Heart left ventricle (tissue), 16 donors: Measurements from ENCODE around the gene BNIPL. TPM values are rescaled to one million over a fixed set of nuclear protein-coding genes. Genes with fewer than 3 reads are reported as not detected.

Source experiments
- ATAC-seq, 4 donors: fragments of 200-7000 bp; cut with Tn5 transposase; one replicate each; pipeline ENCODE4 v1.9.1; 2020 to 2022; ENCODE audit warnings: moderate library complexity in 4 of 4, mild to moderate bottlenecking in 3 of 4, moderate number of reproducible peaks in 1 of 4
- DNase-seq, 5 donors: peaks; one replicate each; pipeline ENCODE4 v3.0.0-alpha.2; 2020
- H3K27ac ChIP-seq, 12 donors: fragments of 200-600 bp; sonication (generic) in 4 of 12; one replicate each; pipeline versions ENCODE4 v1.5.0 to v1.8.0; 2016 to 2022; ENCODE audit warnings: mild to moderate bottlenecking in 2 of 12
- H3K27me3 ChIP-seq, 9 donors: fragments of 200-600 bp; sonication (generic) in 2 of 9; one replicate each; pipeline versions ENCODE4 v1.5.1 to v1.8.0; 2016 to 2022; ENCODE audit warnings: mild to moderate bottlenecking in 3 of 9
- H3K36me3 ChIP-seq, 9 donors: fragments of 200-600 bp; sonication (generic) in 2 of 9; one replicate each; pipeline versions ENCODE4 v1.5.0 to v1.8.0; 2018 to 2022; ENCODE audit warnings: mild to moderate bottlenecking in 2 of 9
- H3K4me1 ChIP-seq, 12 donors: fragments of 200-600 bp; sonication (generic) in 4 of 12; one replicate each; pipeline versions ENCODE4 v1.5.0 to v1.8.0; 2016 to 2022; ENCODE audit warnings: mild to moderate bottlenecking in 3 of 12
- H3K4me3 ChIP-seq, 12 donors: fragments of 200-600 bp; sonication (generic) in 4 of 12; one replicate each; pipeline versions ENCODE4 v1.5.0 to v1.8.0; 2017 to 2022; ENCODE audit warnings: mild to moderate bottlenecking in 9 of 12, moderate library complexity in 4 of 12
- H3K9me3 ChIP-seq, 12 donors: fragments of 200-600 bp; sonication (generic) in 4 of 12; one replicate each; pipeline versions ENCODE4 v1.5.0 to v1.8.0; 2016 to 2022; ENCODE audit warnings: mild to moderate bottlenecking in 1 of 12
- POLR2A ChIP-seq, 2 donors: fragments of 450-650 bp; IDR thresholded peaks; one replicate each; pipeline ENCODE4 v1.6.1; 2017; ENCODE audit warnings: antibody characterized with exemption in 2 of 2, mild to moderate bottlenecking in 2 of 2, moderate library complexity in 2 of 2
- WGBS, 4 donors: extraction: QIAGEN DNeasy Blood & Tissue Kit in 2 of 4; methylation state at CpG; one replicate each; pipeline versions ENCODE4 v1.1.5 to v1.1.7; 2013 to 2018; 5-methylcytosine and 5-hydroxymethylcytosine counted together
- intact Hi-C, 10 donors: fragments of 100-400 bp; cut with DNase I; formaldehyde crosslinking; loops; one replicate each; pipeline versions ENCODE4 v1.11.1 to v1.14.2; 2022
- polyA plus RNA-seq, 2 donors: library from polyadenylated mRNA; stranded (reverse); fragments of 200-250 nt; gene quantifications; one replicate each; pipeline ENCODE4 v1.2.3, GENCODE V29; 2013
- total RNA-seq, 9 donors: library from RNA; depleted of rRNA in 2 of 9; stranded (reverse); fragments of >200 nt in 2 of 9; fragmentation: NEBNext Ultra II Directional in 3 of 9; extraction: Animal tissue kit (Norgen Biotek cat#: 25700) in 3 of 9; gene quantifications; one replicate each; pipeline versions ENCODE4 v1.1.0 to v1.2.4, GENCODE V29; 2016 to 2023
- TF ChIP-seq, protein P1 (sequence below), 12 donors: fragments of 200-600 bp; sonication (generic) in 4 of 12; IDR thresholded peaks; one replicate each; pipeline versions ENCODE4 v1.5.0 to v1.8.0; 2018 to 2022; ENCODE audit warnings: antibody characterized with exemption in 12 of 12, mild to moderate bottlenecking in 5 of 12
- donor health status: ischemic (EF 13 %, LVEDD 7.1; RV severe dilation, severe dysfunction).
- donor health status: healthy with polysubstance abuse.
- donor health status: DM: no; HTN: yes; CAD: no.
- donor health status: DM: no; HTN: no; CAD: no.
- donor health status: ischemic (EF 25% LVEDD 6.9; RV normal size, moderate dysfunction).
- donor health status: ischemic (EF 25% LVEDD 5.7; RV mildly dilated, moderate dysfunction).
- donor health status: healthy.
- donor health status: DM: yes; HTN: yes; CAD: no.
- donor health status: ischemic (EF 35%, LVEDD 5.7; RV mildly dilated, moderate dysfunction).
- donor health status: nonischemic (EF 11% LVEDD 7.7; RV severe dilation, severe dysfunction).
- donor health status: DM: yes; HTN: yes; CAD: no.
- donor health status: PGD.
- donor health status: ischemic (EF 29% LVEDD 5.4; RV normal size, mild dysfunction).
- donor health status: nonischemic (EF 23%, LVEDD 6.1; RV moderate dilation, normal function).

The BNIPL gene
- total and polyA plus RNA-seq, 11 donors, result 0.07 to 0.65 (median 0.38) TPM; not detected in 2

DNA sequence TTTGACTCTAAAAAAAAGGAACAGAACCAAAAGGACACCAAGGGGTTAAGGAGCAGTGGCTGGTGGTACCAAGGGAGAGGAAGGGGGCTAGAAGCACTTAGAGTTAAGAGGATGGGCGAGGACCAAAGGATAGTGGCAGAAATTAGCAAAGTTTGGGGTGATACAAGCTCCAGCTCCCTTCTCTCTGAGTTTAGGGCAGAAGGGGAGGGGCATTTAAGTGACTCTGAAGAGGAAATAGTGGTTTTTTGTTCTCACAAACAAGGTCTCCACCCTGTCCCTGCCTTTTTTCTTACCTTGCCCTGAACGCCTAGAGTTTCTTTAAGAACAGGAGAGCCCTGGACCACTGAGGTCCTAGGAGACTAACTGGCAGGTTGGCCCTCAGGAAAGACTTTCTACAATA lies 19.8 kb downstream of the BNIPL start:
- H3K27me3 ChIP-seq, result no peaks in the 10 kb centered on the region
- no peaks in the 10 kb centered on the region for H3K9me3 ChIP-seq
- H3K4me1 ChIP-seq, result peaks cover 8 to 65% (median 31%) of the 10 kb centered on the region in 12 donors
- H3K36me3 ChIP-seq, result peaks cover 2 to 61% (median 48%) of the 10 kb centered on the region in 9 donors
- no peak for DNase-seq
- WGBS, 4 donors, result 47 to 66% (median 61%) methylated on average over 2 of the region's 2 CpGs
- H3K27ac ChIP-seq, result peak overlapping the region in 11 of 12 donors; percentile 7 to 99 (median 94)
- peak overlapping the region in 5 of 12 donors; percentile 23 to 96 (median 94) for H3K4me3 ChIP-seq
- no peak for ATAC-seq
- no peak for TF ChIP-seq POLR2A (IDR thresholded peaks at IDR 0.05)
- TF ChIP-seq, protein P1, sequence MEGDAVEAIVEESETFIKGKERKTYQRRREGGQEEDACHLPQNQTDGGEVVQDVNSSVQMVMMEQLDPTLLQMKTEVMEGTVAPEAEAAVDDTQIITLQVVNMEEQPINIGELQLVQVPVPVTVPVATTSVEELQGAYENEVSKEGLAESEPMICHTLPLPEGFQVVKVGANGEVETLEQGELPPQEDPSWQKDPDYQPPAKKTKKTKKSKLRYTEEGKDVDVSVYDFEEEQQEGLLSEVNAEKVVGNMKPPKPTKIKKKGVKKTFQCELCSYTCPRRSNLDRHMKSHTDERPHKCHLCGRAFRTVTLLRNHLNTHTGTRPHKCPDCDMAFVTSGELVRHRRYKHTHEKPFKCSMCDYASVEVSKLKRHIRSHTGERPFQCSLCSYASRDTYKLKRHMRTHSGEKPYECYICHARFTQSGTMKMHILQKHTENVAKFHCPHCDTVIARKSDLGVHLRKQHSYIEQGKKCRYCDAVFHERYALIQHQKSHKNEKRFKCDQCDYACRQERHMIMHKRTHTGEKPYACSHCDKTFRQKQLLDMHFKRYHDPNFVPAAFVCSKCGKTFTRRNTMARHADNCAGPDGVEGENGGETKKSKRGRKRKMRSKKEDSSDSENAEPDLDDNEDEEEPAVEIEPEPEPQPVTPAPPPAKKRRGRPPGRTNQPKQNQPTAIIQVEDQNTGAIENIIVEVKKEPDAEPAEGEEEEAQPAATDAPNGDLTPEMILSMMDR (IDR thresholded peaks at IDR 0.05), result no peak
- intact Hi-C loops, result loop anchor here in 5 of 10 donors (5.0 kb wide), 2 partner anchors 34 to 49 kb away; partner anchors contain the start of genes MINDY1 (in 4 of the 5) and PRUNE1 (in 4 of the 5)

DNA sequence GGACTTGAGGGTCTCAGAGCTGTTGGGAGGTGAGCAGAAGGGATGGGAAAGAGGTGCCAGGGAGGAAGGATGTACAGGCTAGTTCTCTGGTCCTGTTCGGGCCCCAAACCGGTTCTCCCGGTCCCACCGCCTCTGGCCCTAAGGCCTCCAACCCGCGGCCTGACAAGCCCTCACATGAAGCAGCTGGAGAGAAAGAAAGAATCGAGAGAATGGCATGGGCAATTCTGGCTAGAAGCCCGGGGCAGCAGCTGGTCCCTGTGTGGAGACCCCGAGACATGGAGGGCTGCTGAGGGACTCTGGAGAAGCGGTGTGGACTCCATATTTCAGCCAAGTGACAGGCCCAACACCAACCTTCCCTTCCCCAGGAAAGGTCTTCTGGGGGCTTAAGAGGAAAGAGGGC lies 22.3 kb downstream of the BNIPL start:
- H3K9me3 ChIP-seq, result no peaks in the 10 kb centered on the region
- 2 to 4% (median 3%) methylated on average over 9 to 10 of the region's 10 CpGs for WGBS, 4 donors
- DNase-seq (peak in 1 of 5 donors; percentile 27), ATAC-seq (no peak)
- no peaks in the 10 kb centered on the region for H3K27me3 ChIP-seq
- peaks cover 8 to 55% (median 31%) of the 10 kb centered on the region in 12 donors for H3K4me1 ChIP-seq
- peak overlapping the region; percentile 92 to 99 (median 96) for H3K27ac ChIP-seq
- TF ChIP-seq POLR2A (IDR thresholded peaks at IDR 0.05), result no peak
- TF ChIP-seq, protein P1 (IDR thresholded peaks at IDR 0.05), result no peak
- intact Hi-C loops, result loop anchor here in 5 of 10 donors (5.0 kb wide), 2 partner anchors 36 to 51 kb away; partner anchors contain the start of genes MINDY1 (in 4 of the 5) and PRUNE1 (in 4 of the 5)
- H3K36me3 ChIP-seq, result peaks cover 0 to 36% (median 26%) of the 10 kb centered on the region in 9 donors
- peak overlapping the region; percentile 71 to 98 (median 90) for H3K4me3 ChIP-seq

DNA sequence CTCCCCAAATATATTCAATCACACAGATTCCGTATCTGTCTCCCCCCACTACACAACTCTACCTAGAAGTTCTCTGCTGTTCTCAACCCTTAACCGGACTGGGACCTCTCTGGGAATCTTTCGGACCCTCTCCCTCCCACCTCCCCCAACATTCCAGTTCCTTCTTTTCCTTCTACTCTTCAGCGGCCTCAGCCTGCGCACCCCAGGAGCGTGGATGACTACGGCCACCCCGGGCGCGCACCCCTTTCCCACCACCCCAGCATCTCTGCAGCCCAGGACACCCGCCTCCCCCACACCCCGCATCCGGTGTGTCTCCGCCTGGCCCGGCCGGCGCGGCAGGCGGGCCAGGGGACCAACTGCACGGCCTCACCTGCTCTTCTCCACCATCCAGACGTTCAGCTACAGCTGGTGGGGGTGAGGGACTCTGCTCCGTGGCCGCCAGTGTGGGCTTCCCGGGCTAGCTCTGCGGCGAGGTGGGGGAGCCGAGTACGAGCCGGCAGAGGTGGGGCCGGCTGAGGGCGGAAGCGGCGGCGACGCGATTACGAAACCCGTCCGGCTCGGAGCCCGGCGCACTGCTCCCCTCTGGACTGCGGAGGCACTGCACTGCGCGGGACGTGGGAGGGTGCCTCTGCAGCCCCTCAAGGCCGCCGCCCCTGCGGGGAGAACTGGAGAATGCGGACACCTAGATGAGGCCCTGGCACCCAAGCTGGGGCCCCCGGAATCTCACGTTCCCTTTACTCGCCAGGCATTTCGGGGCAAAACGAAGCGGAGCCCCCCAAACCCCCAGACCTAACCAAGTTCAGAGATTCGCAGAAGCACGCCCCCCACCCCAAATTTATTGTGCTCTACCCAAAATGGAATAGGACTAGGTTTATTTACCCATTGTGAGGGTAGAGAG lies 23.0 kb downstream of the BNIPL start, which contains the start of gene CDC42SE1:
TSS of gene CDC42SE1 (minus strand) at position 514 of the 898 bp plus-strand sequence. CDS start 3,892 bp downstream, outside the sequence.
- peak; percentile 87 to 93 (median 92) for ATAC-seq
- Histone ChIP-seq H3K9me3 (no peaks in the 10 kb centered on the region), H3K4me3 (peak within 1 kb of the TSS; percentile 71 to 98 (median 90)), H3K36me3 (peaks cover 0 to 30% (median 20%) of the 10 kb centered on the region in 9 donors), H3K4me1 (peaks cover 8 to 52% (median 31%) of the 10 kb centered on the region in 12 donors), H3K27me3 (no peaks in the 10 kb centered on the region), H3K27ac (peak within 1 kb of the TSS; percentile 92 to 99 (median 96))
- TF ChIP-seq, protein P1 (IDR thresholded peaks at IDR 0.05), result peak; percentile 61 to 94 (median 86)
- TF ChIP-seq POLR2A (IDR thresholded peaks at IDR 0.05), result peak; percentile 52 to 86
- intact Hi-C loops, result loop anchor here in 5 of 10 donors (5.0 kb wide), 2 partner anchors 37 to 52 kb away; partner anchors contain the start of genes MINDY1 (in 4 of the 5) and PRUNE1 (in 4 of the 5)
- 0 to 1% (median 1%) methylated on average over 38 to 58 of the region's 58 CpGs for WGBS, 4 donors
- DNase-seq, result peak; percentile 87 to 93 (median 90)
